Measurements from ENCODE around the gene TMA7B. TPM values are rescaled to one million over a fixed set of nuclear protein-coding genes. Genes with fewer than 3 reads are reported as not detected.

Gene TMA7B
- total and polyA plus RNA-seq, 2 experiments from 2014 or later = not detected

DNA sequence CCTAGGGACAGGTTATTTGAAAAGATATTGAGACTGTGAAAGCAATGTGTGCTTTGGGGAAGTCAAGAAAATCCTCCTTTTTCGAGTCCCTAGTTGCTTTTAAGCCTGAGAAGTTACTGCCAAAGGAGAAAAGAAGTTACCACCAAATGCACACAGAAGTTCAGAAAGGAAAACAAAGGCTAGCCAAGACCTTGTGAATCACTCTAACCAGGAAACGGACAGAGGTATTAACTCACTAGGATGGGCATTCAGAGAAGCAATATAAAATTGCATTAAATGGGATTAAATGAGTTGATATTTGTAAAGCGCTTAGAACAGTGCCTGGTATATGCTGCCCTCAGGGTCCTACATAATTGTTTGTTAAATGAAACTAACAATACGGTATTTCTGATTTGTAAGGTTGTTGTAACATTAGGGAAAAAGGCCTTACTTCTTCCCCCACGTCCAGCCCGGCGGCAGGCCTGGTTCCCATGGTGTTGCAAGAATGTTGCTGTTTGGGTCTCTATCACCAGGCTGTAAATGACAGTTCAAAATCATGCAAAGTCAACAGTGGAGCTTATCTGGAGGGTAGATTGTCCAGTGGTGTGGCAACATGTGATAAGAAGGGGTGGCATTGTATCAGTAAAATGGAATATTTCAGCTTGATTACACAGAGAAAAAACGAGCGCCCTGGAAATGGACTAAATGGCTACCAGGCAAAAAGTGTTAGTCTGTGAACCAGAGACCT lies 7.1 kb downstream of the TMA7B start:
- Histone ChIP-seq H3K4me1 (ENCODE audit: insufficient read depth) (0 out of 2 replicates have a peak, but pooled peaks cover 7% of the 10 kb centered on the region), H3K9ac (no peak overlapping the region), H3K4me3 (no peak overlapping the region), H4K20me1 (ENCODE audit: insufficient read depth) (no peaks in the 10 kb centered on the region), H2AFZ (no peak overlapping the region), H3K36me3 (ENCODE audit: low read depth) (no peaks in the 10 kb centered on the region), H3K79me2 (ENCODE audit: insufficient read depth) (no peaks in the 10 kb centered on the region), H3F3A (ENCODE audit: insufficient read depth) (peaks cover 6% of the 10 kb centered on the region; the same call in 1 of the 2 replicates), H3K4me2 (ENCODE audit: unreplicated experiment) (peak overlapping the region; percentile 24), H3K27ac (no peak overlapping the region), H3K27me3 (replicated peaks; ENCODE audit: insufficient read depth) (peaks cover 13% of the 10 kb centered on the region), H3K9me2 (ENCODE audit: insufficient read depth) (no peaks in the 10 kb centered on the region), H3K9me3 (ENCODE audit: low read depth) (no peaks in the 10 kb centered on the region)
- TF ChIP-seq EZH2 (IDR thresholded peaks at IDR 0.05; ENCODE audit: insufficient read depth, poor library complexity, severe bottlenecking) (no peak), EZH2phosphoT487 (IDR thresholded peaks at IDR 0.05; ENCODE audit: insufficient read depth, low read depth) (no peak)
- WGBS, 2 experiments (ENCODE audit: low coverage in 1 of 2, low lambda C conversion rate in 2 of 2, missing lambda C conversion rate in 2 of 2) = 49 to 52% methylated on average over 9 of the region's 9 CpGs
- peak; percentile 61 for DNase-seq
- in situ Hi-C loops (cut with MboI) = no loop called here

DNA sequence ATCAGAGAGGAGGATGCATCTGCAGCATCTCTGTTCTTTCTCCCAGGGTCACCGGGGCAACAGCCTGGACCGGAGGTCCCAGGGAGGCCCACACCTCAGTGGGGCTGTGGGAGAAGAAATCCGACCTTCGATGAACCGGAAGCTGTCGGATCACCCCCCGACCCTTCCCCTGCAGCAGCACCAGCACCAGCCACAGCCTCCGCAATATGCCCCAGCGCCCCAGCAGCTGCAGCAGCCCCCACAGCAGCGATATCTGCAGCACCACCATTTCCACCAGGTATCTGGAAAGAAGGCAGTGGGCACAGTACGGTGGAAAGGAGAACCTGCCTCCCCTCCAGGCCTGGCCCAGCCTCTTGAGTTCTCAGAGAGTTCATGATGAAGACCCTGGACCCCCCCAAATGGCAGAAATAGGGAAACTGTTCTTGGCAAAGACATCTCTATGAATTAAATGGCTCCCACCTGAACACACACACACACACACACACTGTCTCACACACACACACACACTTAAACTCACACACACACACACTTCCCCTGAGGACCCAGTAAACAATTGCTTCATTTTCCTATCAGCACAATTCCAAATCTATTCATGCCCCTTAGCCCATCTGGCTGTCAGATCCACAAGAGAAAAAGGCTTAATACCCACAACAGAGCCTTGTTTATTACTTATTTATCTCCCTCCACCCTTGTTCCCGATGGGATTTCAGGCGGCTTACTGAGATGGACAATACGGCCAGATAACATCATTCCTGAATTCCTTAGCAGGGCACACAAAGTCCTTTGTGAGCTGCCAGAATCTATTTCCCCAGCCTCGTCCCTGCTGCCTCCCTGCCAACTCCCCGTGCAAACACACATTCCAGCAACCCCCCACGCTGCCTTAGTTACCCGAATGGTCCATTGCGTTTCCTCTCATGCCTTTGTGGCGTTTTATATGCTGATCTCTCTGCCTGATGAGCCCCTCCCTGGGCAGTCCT lies 8.1 kb downstream of the TMA7B start:
- in situ Hi-C loops (cut with MboI) = no loop called here
- Histone ChIP-seq H3K4me3 (no peak overlapping the region), H3F3A (ENCODE audit: insufficient read depth) (peaks cover 6% of the 10 kb centered on the region; the same call in 1 of the 2 replicates), H3K9me3 (ENCODE audit: low read depth) (no peaks in the 10 kb centered on the region), H3K9ac (no peak overlapping the region), H3K4me1 (ENCODE audit: insufficient read depth) (0 out of 2 replicates have a peak, but pooled peaks cover 7% of the 10 kb centered on the region), H3K79me2 (ENCODE audit: insufficient read depth) (no peaks in the 10 kb centered on the region), H3K4me2 (ENCODE audit: unreplicated experiment) (no peak overlapping the region), H2AFZ (no peak overlapping the region), H3K27ac (no peak overlapping the region), H3K9me2 (ENCODE audit: insufficient read depth) (no peaks in the 10 kb centered on the region), H3K36me3 (ENCODE audit: low read depth) (no peaks in the 10 kb centered on the region), H3K27me3 (replicated peaks; ENCODE audit: insufficient read depth) (peaks cover 17% of the 10 kb centered on the region), H4K20me1 (ENCODE audit: insufficient read depth) (no peaks in the 10 kb centered on the region)
- TF ChIP-seq EZH2 (IDR thresholded peaks at IDR 0.05; ENCODE audit: insufficient read depth, poor library complexity, severe bottlenecking) (no peak), EZH2phosphoT487 (IDR thresholded peaks at IDR 0.05; ENCODE audit: insufficient read depth, low read depth) (no peak)
- WGBS, 2 experiments (ENCODE audit: low coverage in 1 of 2, low lambda C conversion rate in 2 of 2, missing lambda C conversion rate in 2 of 2) = 53 to 56% methylated on average over 20 of the region's 20 CpGs
- DNase-seq = peak; percentile 9

DNA sequence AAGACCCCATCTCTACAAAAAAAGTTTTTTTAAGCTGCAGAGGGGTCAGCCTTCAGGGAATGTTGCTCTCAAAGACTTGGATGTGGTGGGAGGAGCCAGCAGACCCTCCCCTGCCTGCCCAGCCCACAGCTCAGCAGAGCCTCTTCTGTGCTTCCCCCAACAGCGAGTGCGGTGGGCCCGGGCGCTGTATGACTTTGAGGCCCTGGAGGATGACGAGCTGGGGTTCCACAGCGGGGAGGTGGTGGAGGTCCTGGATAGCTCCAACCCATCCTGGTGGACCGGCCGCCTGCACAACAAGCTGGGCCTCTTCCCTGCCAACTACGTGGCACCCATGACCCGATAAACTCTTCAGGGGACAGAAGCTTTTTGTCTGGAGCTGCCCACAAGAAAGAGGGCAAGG lies 10.5 kb downstream of the TMA7B start:
- DNase-seq = no peak
- Histone ChIP-seq H3K79me2 (ENCODE audit: insufficient read depth) (no peaks in the 10 kb centered on the region), H3K4me1 (ENCODE audit: insufficient read depth) (0 out of 2 replicates have a peak, but pooled peaks cover 7% of the 10 kb centered on the region), H4K20me1 (ENCODE audit: insufficient read depth) (no peaks in the 10 kb centered on the region), H2AFZ (no peak overlapping the region), H3K27ac (no peak overlapping the region), H3K4me2 (ENCODE audit: unreplicated experiment) (no peak overlapping the region), H3K4me3 (no peak overlapping the region), H3F3A (ENCODE audit: insufficient read depth) (peaks cover 6% of the 10 kb centered on the region; the same call in 1 of the 2 replicates), H3K9me2 (ENCODE audit: insufficient read depth) (no peaks in the 10 kb centered on the region), H3K9ac (no peak overlapping the region), H3K36me3 (ENCODE audit: low read depth) (no peaks in the 10 kb centered on the region), H3K9me3 (ENCODE audit: low read depth) (no peaks in the 10 kb centered on the region), H3K27me3 (replicated peaks; ENCODE audit: insufficient read depth) (peaks cover 27% of the 10 kb centered on the region)
- TF ChIP-seq EZH2 (IDR thresholded peaks at IDR 0.05; ENCODE audit: insufficient read depth, poor library complexity, severe bottlenecking) (no peak), EZH2phosphoT487 (IDR thresholded peaks at IDR 0.05; ENCODE audit: insufficient read depth, low read depth) (no peak)
- WGBS, 2 experiments (ENCODE audit: low coverage in 1 of 2, low lambda C conversion rate in 2 of 2, missing lambda C conversion rate in 2 of 2) = 80 to 90% methylated on average over 10 of the region's 10 CpGs
- in situ Hi-C loops (cut with MboI) = no loop called here

DNA sequence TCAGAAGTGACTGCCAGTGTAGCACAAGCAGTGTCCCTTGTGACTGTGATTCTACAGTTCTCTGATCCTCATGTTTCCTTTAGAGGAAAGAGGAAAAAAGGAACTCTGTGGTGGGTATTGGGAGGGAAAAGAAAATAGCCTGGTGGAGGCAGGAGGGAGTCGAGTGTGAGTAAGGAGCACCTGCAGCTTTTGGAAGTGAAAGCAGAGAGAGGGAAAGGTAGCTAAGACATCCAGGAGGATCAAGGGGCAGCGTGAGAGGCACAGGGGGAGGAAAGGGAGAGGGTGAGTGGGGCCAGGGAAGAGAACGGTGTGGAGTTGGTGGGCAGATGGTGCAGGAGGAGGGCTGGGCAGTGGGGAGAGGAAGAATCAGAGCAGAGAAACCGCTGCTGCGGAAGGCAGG lies 12.4 kb downstream of the TMA7B start:
- 36 to 38% methylated on average over 3 to 5 of the region's 5 CpGs for WGBS, 2 experiments (ENCODE audit: low coverage in 1 of 2, low lambda C conversion rate in 2 of 2, missing lambda C conversion rate in 2 of 2)
- Histone ChIP-seq H3K4me3 (no peak overlapping the region), H4K20me1 (ENCODE audit: insufficient read depth) (no peaks in the 10 kb centered on the region), H3K4me2 (ENCODE audit: unreplicated experiment) (no peak overlapping the region), H3K4me1 (ENCODE audit: insufficient read depth) (no peaks in the 10 kb centered on the region), H3K27ac (no peak overlapping the region), H3K9ac (no peak overlapping the region), H3K9me2 (ENCODE audit: insufficient read depth) (no peaks in the 10 kb centered on the region), H3F3A (ENCODE audit: insufficient read depth) (no peaks in the 10 kb centered on the region), H3K79me2 (ENCODE audit: insufficient read depth) (no peaks in the 10 kb centered on the region), H2AFZ (no peak overlapping the region), H3K9me3 (ENCODE audit: low read depth) (no peaks in the 10 kb centered on the region), H3K27me3 (replicated peaks; ENCODE audit: insufficient read depth) (peaks cover 43% of the 10 kb centered on the region), H3K36me3 (ENCODE audit: low read depth) (no peaks in the 10 kb centered on the region)
- no peak for DNase-seq
- TF ChIP-seq EZH2phosphoT487 (IDR thresholded peaks at IDR 0.05; ENCODE audit: insufficient read depth, low read depth) (no peak), EZH2 (IDR thresholded peaks at IDR 0.05; ENCODE audit: insufficient read depth, poor library complexity, severe bottlenecking) (no peak)
- in situ Hi-C loops (cut with MboI) = no loop called here
